SK-N-SH (cell line): ENCODE measurements around the gene NHP2. TPM values are rescaled to one million over a fixed set of nuclear protein-coding genes. Genes with fewer than 3 reads are reported as not detected.

ENCODE experiments used
- CTCF ChIA-PET: fragments of 300-600, 350-600 bp; formaldehyde crosslinking; extraction: SDS; loops from one replicate; lab custom pipeline; 2021; lab: Yijun Ruan, JAX
- POLR2A ChIA-PET: fragments of 350-600 bp; sonication (Branson Sonifier 250); formaldehyde crosslinking; extraction: SDS; loops from one replicate; lab custom pipeline; 2020; ENCODE audit warnings: antibody characterized with exemption, inconsistent platforms; lab: Yijun Ruan, JAX
- DNase-seq: peaks from one replicate; pipeline ENCODE4 v3.0.0; 2012
- H2AFZ ChIP-seq: fragments of 200-600 bp; sonication (generic); 2 replicates; pipeline ENCODE4 v1.8.1; 2016; ENCODE audit warnings: antibody characterized with exemption, mild to moderate bottlenecking, low read depth
- H3F3A ChIP-seq: fragments of 200-600 bp; sonication (generic); replicated peaks from 2 replicates; pipeline ENCODE3; 2016; ENCODE audit warnings: antibody characterized with exemption, mild to moderate bottlenecking; ENCODE audit not compliant: insufficient read depth
- H3K27ac ChIP-seq, 2 experiments: fragments of 200-500 bp in 1 of 2; fragments of 200-600 bp in 1 of 2; sonication (Bioruptor generic) in 1 of 2; sonication (generic), shearing (Covaris generic) in 1 of 2; 2 replicates each; pipeline versions ENCODE4 v1.5.1 to v1.6.1; 2014 to 2016; ENCODE audit warnings: low read depth in 2 of 2, inconsistent platforms in 1 of 2, low read length in 1 of 2, mild to moderate bottlenecking in 1 of 2, mixed read lengths in 1 of 2
- H3K27me3 ChIP-seq: fragments of 200-600 bp; sonication (generic), shearing (Covaris generic); 2 replicates; pipeline ENCODE4 v1.6.1; 2016; ENCODE audit warnings: mixed run types; ENCODE audit not compliant: insufficient read depth
- H3K36me3 ChIP-seq, 2 experiments: fragments of 200-500 bp in 1 of 2; fragments of 200-600 bp in 1 of 2; sonication (Bioruptor generic) in 1 of 2; sonication (generic) in 1 of 2; replicated peaks in 1 of 2; 2 replicates each; pipeline versions ENCODE3 to v1.5.1; 2014 to 2016; ENCODE audit warnings: low read length in 1 of 2, mild to moderate bottlenecking in 1 of 2; ENCODE audit not compliant: insufficient read depth in 2 of 2, control insufficient read depth in 1 of 2
- H3K4me1 ChIP-seq, 2 experiments: fragments of 200-500 bp in 1 of 2; fragments of 200-600 bp in 1 of 2; sonication (Bioruptor generic) in 1 of 2; sonication (generic), shearing (Covaris generic) in 1 of 2; 2 replicates each; pipeline versions ENCODE4 v1.5.1 to v1.6.1; 2014 to 2016; ENCODE audit warnings: low read depth in 1 of 2, low read length in 1 of 2, mixed run types in 1 of 2; ENCODE audit not compliant: insufficient read depth in 2 of 2, control insufficient read depth in 1 of 2
- H3K4me2 ChIP-seq: fragments of 200-600 bp; sonication (generic), shearing (Covaris generic); 2 replicates; pipeline ENCODE4 v1.6.1; 2017; ENCODE audit warnings: mixed run types
- H3K4me3 ChIP-seq, 2 experiments: fragments of 200-500 bp in 1 of 2; fragments of 200-600 bp in 1 of 2; sonication (Bioruptor generic) in 1 of 2; sonication (generic), shearing (Covaris generic) in 1 of 2; 2 replicates each; pipeline versions ENCODE4 v1.5.1 to v1.8.1; 2014 to 2016; ENCODE audit warnings: low read depth in 2 of 2, inconsistent platforms in 1 of 2, low read length in 1 of 2, mild to moderate bottlenecking in 1 of 2, mixed read lengths in 1 of 2, moderate library complexity in 1 of 2
- H3K79me2 ChIP-seq: fragments of 200-600 bp; sonication (generic); 2 replicates; pipeline ENCODE4 v1.8.1; 2017; ENCODE audit warnings: mild to moderate bottlenecking; ENCODE audit not compliant: insufficient read depth
- H3K9ac ChIP-seq: fragments of 200-600 bp; sonication (generic); 2 replicates; pipeline ENCODE4 v1.6.1; 2017; ENCODE audit warnings: mixed run types
- H3K9me2 ChIP-seq: fragments of 200-600 bp; sonication (generic); 2 replicates; pipeline ENCODE4 v1.6.1; 2017; ENCODE audit warnings: mixed run types
- H3K9me3 ChIP-seq: fragments of 200-600 bp; sonication (generic); 2 replicates; pipeline ENCODE4 v1.6.1; 2017; ENCODE audit warnings: mixed run types, mild to moderate bottlenecking, moderate library complexity
- H4K20me1 ChIP-seq: fragments of 200-600 bp; sonication (generic); 2 replicates; pipeline ENCODE4 v1.6.1; 2017; ENCODE audit warnings: mild to moderate bottlenecking, mixed run types; ENCODE audit not compliant: insufficient read depth
- ELF1 ChIP-seq: IDR thresholded peaks from 2 replicates; pipeline ENCODE4 v1.4.0; 2012
- EZH2phosphoT487 ChIP-seq: fragments of 200-600 bp; sonication (generic); IDR thresholded peaks from 2 replicates; pipeline ENCODE4 v1.6.1; 2017; ENCODE audit warnings: low read depth, mixed run types, mild to moderate bottlenecking, antibody characterized with exemption, moderate library complexity, borderline replicate concordance
- FOXJ3 ChIP-seq: sonication (generic); formaldehyde crosslinking; IDR thresholded peaks from 2 replicates; pipeline ENCODE4 v1.5.1; 2020; ENCODE audit warnings: mild to moderate bottlenecking, missing genetic modification reagents
- FOXM1 ChIP-seq: IDR thresholded peaks from 2 replicates; pipeline ENCODE4 v1.4.0; 2012; ENCODE audit warnings: low read depth, mild to moderate bottlenecking
- IRF3 ChIP-seq: fragments of 150-350 bp; IDR thresholded peaks from 2 replicates; pipeline ENCODE4 v1.6.1; 2016; ENCODE audit warnings: mild to moderate bottlenecking, low read depth, low read length
- MAX ChIP-seq: IDR thresholded peaks from 2 replicates; pipeline ENCODE4 v1.4.0; 2012; ENCODE audit warnings: low read depth
- MEF2A ChIP-seq: IDR thresholded peaks from 2 replicates; pipeline ENCODE4 v1.4.0; 2012; ENCODE audit warnings: low read depth, borderline replicate concordance
- PBX3 ChIP-seq: IDR thresholded peaks from 2 replicates; pipeline ENCODE4; 2012
- POLR2AphosphoS5 ChIP-seq: IDR thresholded peaks from 2 replicates; pipeline ENCODE4 v1.6.1; 2012; ENCODE audit warnings: low read depth, low read length
- REST ChIP-seq: IDR thresholded peaks from 2 replicates; pipeline ENCODE4 v1.6.1; 2012; ENCODE audit warnings: mild to moderate bottlenecking, low read depth, low read length, moderate library complexity
- SIN3A ChIP-seq: IDR thresholded peaks from 2 replicates; pipeline ENCODE4 v1.6.1; 2012; ENCODE audit warnings: low read depth, mild to moderate bottlenecking, low read length, moderate library complexity, borderline replicate concordance
- TCF12 ChIP-seq: IDR thresholded peaks from 2 replicates; pipeline ENCODE4 v1.4.0; 2012
- TEAD4 ChIP-seq: IDR thresholded peaks from 2 replicates; pipeline ENCODE4 v1.4.0; 2012; ENCODE audit warnings: mild to moderate bottlenecking, borderline replicate concordance; ENCODE audit not compliant: insufficient read depth
- YY1 ChIP-seq: IDR thresholded peaks from 2 replicates; pipeline ENCODE4 v1.4.0; 2012; ENCODE audit warnings: low read depth, mild to moderate bottlenecking
- ZBTB33 ChIP-seq: IDR thresholded peaks from 2 replicates; pipeline ENCODE4 v1.4.0; 2012; ENCODE audit warnings: low read depth, borderline replicate concordance
- WGBS: methylation state at CpG from one replicate; pipeline ENCODE4 v1.1.6; 2017; ENCODE audit warnings: low lambda C conversion rate; 5-methylcytosine and 5-hydroxymethylcytosine counted together
- polyA plus RNA-seq, 3 experiments: library from polyadenylated mRNA; depleted of rRNA; stranded (reverse); fragments of >200 nt; gene quantifications; 2 replicates each; pipeline ENCODE4 v1.2.3, GENCODE V29; 2012

NHP2 gene
- polyA plus RNA-seq, 1 of the 3 experiments (the other 2 are of a cell fraction) = 455 TPM

- TF ChIP-seq YY1 (no peak), REST (no peak), ELF1 (no peak), MAX (no peak), FOXM1 (no peak), MEF2A (no peak), EZH2phosphoT487 (no peak), TEAD4 (no peak), PBX3 (no peak), FOXJ3 (CRISPR knock-in tag) (no peak), ZBTB33 (no peak), POLR2AphosphoS5 (no peak), TCF12 (no peak), IRF3 (no peak), SIN3A (no peak)
- H3K9ac ChIP-seq = no peak overlapping the region
- H3K4me2 ChIP-seq = no peak overlapping the region
- POLR2A ChIA-PET = interaction anchor here (1.3 to 2.9 kb wide), 2 partner anchors 12 to 67 kb away, joined by 3 to 7 read pairs; partner anchors contain the start of gene RMND5B
- H2AFZ ChIP-seq = no peak overlapping the region
- 88% methylated on average over 6 of the region's 6 CpGs for WGBS
- H4K20me1 ChIP-seq = peaks cover 7% of the 10 kb centered on the region
- no peak overlapping the region for H3K4me3 ChIP-seq
- H3K4me1 ChIP-seq = no peaks in the 10 kb centered on the region
- H3K27ac ChIP-seq = no peak overlapping the region
- no peaks in the 10 kb centered on the region for H3K9me2 ChIP-seq
- H3K36me3 ChIP-seq = peaks cover 34 to 60% of the 10 kb centered on the region in 2 experiments
- DNase-seq = no peak
- H3K79me2 ChIP-seq = peaks cover 8% of the 10 kb centered on the region; the same call in 1 of the 2 replicates
- no peaks in the 10 kb centered on the region for H3K9me3 ChIP-seq
- CTCF ChIA-PET = interaction anchor here (1.2 to 18.9 kb wide), 4 partner anchors 20 to 67 kb away, joined by 3 to 319 read pairs (median 11); no protein-coding TSS in a partner anchor
- peaks cover 3% of the 10 kb centered on the region for H3F3A ChIP-seq
- H3K27me3 ChIP-seq = no peaks in the 10 kb centered on the region
Measured at GRCh38 chr5:178143246-178143645, 10.4 kb downstream of the NHP2 start.
